HL-60 (cell line): ENCODE data around the gene TBC1D4.

Experiments used
- DNase-seq, 2 experiments: peaks; one replicate each; pipeline ENCODE4 v3.0.0-alpha.2; 2010 to 2020; ENCODE audit warnings: low read depth in 1 of 2, low spot score in 1 of 2
- H3K27ac ChIP-seq: fragments of 250-450 bp; sonication (Bioruptor Pico); replicated peaks from 2 replicates; pipeline ENCODE4 v1.5.1; 2020; ENCODE audit warnings: mild to moderate bottlenecking, moderate library complexity
- H3K27me3 ChIP-seq: fragments of 250-450 bp; sonication (Bioruptor Pico); 2 replicates; pipeline ENCODE4 v1.5.1; 2021; ENCODE audit warnings: mild to moderate bottlenecking, moderate library complexity; ENCODE audit not compliant: insufficient read depth, poor library complexity, severe bottlenecking
- H3K4me3 ChIP-seq: replicated peaks from 2 replicates; pipeline ENCODE4 v1.5.1; 2011; ENCODE audit warnings: mild to moderate bottlenecking, control low read depth, low read length; ENCODE audit not compliant: insufficient read depth
- GABPA ChIP-seq: IDR thresholded peaks from 2 replicates; pipeline ENCODE4 v1.6.1; 2012; ENCODE audit warnings: low read depth
- POLR2AphosphoS5 ChIP-seq: IDR thresholded peaks from 2 replicates; pipeline ENCODE4 v1.6.1; 2012; ENCODE audit warnings: low read depth
- REST ChIP-seq: IDR thresholded peaks from 2 replicates; pipeline ENCODE4 v1.6.1; 2012; ENCODE audit warnings: low read depth; ENCODE audit not compliant: insufficient replicate concordance
- SPI1 ChIP-seq: IDR thresholded peaks from 2 replicates; pipeline ENCODE4 v1.6.1; 2012; ENCODE audit warnings: low read depth, mild to moderate bottlenecking, borderline replicate concordance
- TF ChIP-seq, protein P1 (sequence below): IDR thresholded peaks from one replicate; pipeline ENCODE4 v1.5.1; 2011; ENCODE audit warnings: low read length, control low read depth, inconsistent platforms; ENCODE audit not compliant: insufficient read depth

The TBC1D4 gene

GRCh38 chr13:75404726-75405125, 77.2 kb downstream of the TBC1D4 start:
- no peak overlapping the region for H3K4me3 ChIP-seq
- no peaks in the 10 kb centered on the region for H3K27me3 ChIP-seq
- no peak overlapping the region for H3K27ac ChIP-seq
- TF ChIP-seq REST: no peak
- TF ChIP-seq GABPA: no peak
- TF ChIP-seq POLR2AphosphoS5: no peak
- TF ChIP-seq SPI1: no peak
- TF ChIP-seq, protein P1, sequence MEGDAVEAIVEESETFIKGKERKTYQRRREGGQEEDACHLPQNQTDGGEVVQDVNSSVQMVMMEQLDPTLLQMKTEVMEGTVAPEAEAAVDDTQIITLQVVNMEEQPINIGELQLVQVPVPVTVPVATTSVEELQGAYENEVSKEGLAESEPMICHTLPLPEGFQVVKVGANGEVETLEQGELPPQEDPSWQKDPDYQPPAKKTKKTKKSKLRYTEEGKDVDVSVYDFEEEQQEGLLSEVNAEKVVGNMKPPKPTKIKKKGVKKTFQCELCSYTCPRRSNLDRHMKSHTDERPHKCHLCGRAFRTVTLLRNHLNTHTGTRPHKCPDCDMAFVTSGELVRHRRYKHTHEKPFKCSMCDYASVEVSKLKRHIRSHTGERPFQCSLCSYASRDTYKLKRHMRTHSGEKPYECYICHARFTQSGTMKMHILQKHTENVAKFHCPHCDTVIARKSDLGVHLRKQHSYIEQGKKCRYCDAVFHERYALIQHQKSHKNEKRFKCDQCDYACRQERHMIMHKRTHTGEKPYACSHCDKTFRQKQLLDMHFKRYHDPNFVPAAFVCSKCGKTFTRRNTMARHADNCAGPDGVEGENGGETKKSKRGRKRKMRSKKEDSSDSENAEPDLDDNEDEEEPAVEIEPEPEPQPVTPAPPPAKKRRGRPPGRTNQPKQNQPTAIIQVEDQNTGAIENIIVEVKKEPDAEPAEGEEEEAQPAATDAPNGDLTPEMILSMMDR: no peak
- no peak for DNase-seq

DNA sequence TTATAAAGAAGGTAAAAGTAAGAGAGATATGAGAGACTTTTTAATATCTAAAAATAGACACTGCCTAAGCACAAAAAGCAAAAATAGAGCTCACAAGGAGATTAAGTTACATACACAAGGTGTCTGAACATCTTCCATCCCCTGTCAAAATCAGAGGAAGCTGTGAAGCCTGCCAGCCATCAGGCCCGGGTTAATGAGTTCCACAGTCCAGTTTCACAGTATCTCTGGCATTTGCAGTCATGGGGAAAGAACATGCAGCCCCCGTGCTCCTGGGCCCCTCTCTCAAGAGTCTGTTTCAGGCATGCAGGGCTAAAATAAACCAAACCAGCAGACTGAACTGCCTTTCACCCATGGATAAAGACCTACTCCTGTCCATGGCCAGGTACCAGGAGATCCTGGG, 79.2 kb downstream of the TBC1D4 start:
- TF ChIP-seq SPI1 (no peak), POLR2AphosphoS5 (no peak), GABPA (no peak), REST (no peak)
- TF ChIP-seq, protein P1: no peak
- DNase-seq: no peak
- H3K4me3 ChIP-seq: no peak overlapping the region
- no peak overlapping the region for H3K27ac ChIP-seq
- H3K27me3 ChIP-seq: no peaks in the 10 kb centered on the region

- H3K4me3 ChIP-seq: no peak overlapping the region
- no peak for TF ChIP-seq GABPA
- TF ChIP-seq, protein P1: no peak
- TF ChIP-seq SPI1: no peak
- no peak for TF ChIP-seq REST
- no peak for TF ChIP-seq POLR2AphosphoS5
- no peak for DNase-seq
- no peaks in the 10 kb centered on the region for H3K27me3 ChIP-seq
- H3K27ac ChIP-seq: no peak overlapping the region
Measured at GRCh38 chr13:75400775-75401174, 81.2 kb downstream of the TBC1D4 start.
